Measurements from ENCODE around the gene ANKMY1.

DNA sequence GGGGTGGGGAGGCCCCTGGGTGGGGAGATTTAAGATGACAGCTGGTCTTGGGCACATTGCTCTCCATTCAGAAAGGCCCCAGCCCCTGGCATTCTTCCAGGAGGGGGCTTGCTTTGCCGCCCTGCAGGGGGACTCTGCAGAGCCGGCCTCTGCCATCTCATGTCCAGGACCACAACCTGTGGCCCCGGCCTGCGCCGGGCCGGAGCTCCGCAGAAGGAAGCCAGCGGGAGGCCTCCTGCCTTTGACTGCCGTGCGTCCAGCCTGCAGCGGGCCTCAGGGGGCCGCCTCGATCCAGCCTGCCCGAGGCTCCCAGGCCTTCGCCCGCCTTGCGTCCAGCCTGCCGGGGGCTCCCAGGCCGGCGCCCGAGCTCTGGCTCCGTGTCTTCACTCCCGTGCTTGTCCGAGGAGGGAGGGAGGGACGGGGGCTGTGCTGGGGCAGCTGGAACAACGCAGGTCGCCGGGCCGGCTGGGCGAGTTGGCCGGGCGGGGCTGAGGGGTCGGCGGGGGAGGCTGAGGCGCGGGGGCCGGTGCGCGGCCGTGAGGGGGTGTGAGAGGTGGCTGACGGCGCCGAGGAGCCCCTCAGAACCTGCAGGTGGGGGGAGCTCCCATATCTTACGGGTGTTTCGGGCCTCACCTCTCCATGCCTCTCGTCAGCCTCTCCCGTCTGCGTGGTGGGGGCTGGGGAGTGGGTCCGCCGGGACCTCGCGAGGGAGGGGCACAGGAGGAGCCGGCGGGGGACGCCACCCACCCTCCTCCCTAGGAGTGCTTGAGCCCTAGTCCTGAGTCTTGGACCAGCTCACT lies 101.9 kb downstream of the ANKMY1 start:
- TF ChIP-seq ZFP3 (CRISPR knock-in tag; IDR thresholded peaks at IDR 0.05): no peak
- TF ChIP-seq SNAI2 (CRISPR knock-in tag; IDR thresholded peaks at IDR 0.05): no peak
- TF ChIP-seq RARB (CRISPR knock-in tag; IDR thresholded peaks at IDR 0.05): no peak
- TF ChIP-seq, protein P1, sequence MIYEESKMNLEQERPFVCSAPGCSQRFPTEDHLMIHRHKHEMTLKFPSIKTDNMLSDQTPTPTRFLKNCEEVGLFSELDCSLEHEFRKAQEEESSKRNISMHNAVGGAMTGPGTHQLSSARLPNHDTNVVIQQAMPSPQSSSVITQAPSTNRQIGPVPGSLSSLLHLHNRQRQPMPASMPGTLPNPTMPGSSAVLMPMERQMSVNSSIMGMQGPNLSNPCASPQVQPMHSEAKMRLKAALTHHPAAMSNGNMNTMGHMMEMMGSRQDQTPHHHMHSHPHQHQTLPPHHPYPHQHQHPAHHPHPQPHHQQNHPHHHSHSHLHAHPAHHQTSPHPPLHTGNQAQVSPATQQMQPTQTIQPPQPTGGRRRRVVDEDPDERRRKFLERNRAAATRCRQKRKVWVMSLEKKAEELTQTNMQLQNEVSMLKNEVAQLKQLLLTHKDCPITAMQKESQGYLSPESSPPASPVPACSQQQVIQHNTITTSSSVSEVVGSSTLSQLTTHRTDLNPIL (CRISPR knock-in tag; IDR thresholded peaks at IDR 0.05; ENCODE audit: low read depth): no peak
- TF ChIP-seq, protein P2, sequence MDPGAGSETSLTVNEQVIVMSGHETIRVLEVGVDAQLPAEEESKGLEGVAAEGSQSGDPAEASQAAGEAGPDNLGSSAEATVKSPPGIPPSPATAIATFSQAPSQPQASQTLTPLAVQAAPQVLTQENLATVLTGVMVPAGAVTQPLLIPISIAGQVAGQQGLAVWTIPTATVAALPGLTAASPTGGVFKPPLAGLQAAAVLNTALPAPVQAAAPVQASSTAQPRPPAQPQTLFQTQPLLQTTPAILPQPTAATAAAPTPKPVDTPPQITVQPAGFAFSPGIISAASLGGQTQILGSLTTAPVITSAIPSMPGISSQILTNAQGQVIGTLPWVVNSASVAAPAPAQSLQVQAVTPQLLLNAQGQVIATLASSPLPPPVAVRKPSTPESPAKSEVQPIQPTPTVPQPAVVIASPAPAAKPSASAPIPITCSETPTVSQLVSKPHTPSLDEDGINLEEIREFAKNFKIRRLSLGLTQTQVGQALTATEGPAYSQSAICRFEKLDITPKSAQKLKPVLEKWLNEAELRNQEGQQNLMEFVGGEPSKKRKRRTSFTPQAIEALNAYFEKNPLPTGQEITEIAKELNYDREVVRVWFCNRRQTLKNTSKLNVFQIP (CRISPR knock-in tag; IDR thresholded peaks at IDR 0.05; ENCODE audit: borderline replicate concordance, low read depth): no peak
- no peak for TF ChIP-seq PPARA (CRISPR knock-in tag; IDR thresholded peaks at IDR 0.05; ENCODE audit: borderline replicate concordance)
- no peak for TF ChIP-seq ARNTL (CRISPR knock-in tag; IDR thresholded peaks at IDR 0.05; ENCODE audit: borderline replicate concordance, low read depth)
- TF ChIP-seq, protein P3, sequence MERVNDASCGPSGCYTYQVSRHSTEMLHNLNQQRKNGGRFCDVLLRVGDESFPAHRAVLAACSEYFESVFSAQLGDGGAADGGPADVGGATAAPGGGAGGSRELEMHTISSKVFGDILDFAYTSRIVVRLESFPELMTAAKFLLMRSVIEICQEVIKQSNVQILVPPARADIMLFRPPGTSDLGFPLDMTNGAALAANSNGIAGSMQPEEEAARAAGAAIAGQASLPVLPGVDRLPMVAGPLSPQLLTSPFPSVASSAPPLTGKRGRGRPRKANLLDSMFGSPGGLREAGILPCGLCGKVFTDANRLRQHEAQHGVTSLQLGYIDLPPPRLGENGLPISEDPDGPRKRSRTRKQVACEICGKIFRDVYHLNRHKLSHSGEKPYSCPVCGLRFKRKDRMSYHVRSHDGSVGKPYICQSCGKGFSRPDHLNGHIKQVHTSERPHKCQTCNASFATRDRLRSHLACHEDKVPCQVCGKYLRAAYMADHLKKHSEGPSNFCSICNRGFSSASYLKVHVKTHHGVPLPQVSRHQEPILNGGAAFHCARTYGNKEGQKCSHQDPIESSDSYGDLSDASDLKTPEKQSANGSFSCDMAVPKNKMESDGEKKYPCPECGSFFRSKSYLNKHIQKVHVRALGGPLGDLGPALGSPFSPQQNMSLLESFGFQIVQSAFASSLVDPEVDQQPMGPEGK (CRISPR knock-in tag; IDR thresholded peaks at IDR 0.05; ENCODE audit: borderline replicate concordance): no peak
- TF ChIP-seq ZNF565 (CRISPR knock-in tag; conservative IDR thresholded peaks at IDR 0.05; ENCODE audit: low read depth): no peak
- TF ChIP-seq OSR1 (CRISPR knock-in tag; IDR thresholded peaks at IDR 0.05): no peak
- no peak for TF ChIP-seq ESRRG (CRISPR knock-in tag; IDR thresholded peaks at IDR 0.05)
